Ishikawa (cell line): Measurements from ENCODE around the gene DOCK1.

ENCODE experiments used
- CEBPB ChIP-seq: IDR thresholded peaks from 2 replicates; pipeline ENCODE4 v1.6.1; 2012
- CREB1 ChIP-seq: IDR thresholded peaks from 2 replicates; pipeline ENCODE4 v1.6.1; 2012; ENCODE audit warnings: low read depth
- EGR1 ChIP-seq: IDR thresholded peaks from 2 replicates; pipeline ENCODE4 v1.6.1; 2012
- EP300 ChIP-seq: IDR thresholded peaks from 2 replicates; pipeline ENCODE4 v1.6.1; 2012; ENCODE audit warnings: borderline replicate concordance
- NFIC ChIP-seq: IDR thresholded peaks from 2 replicates; pipeline ENCODE4 v1.6.1; 2012
- RAD21 ChIP-seq: IDR thresholded peaks from 2 replicates; pipeline ENCODE4 v1.6.1; 2012; ENCODE audit warnings: low read depth
- TAF1 ChIP-seq: IDR thresholded peaks from 2 replicates; pipeline ENCODE4 v1.6.1; 2012; ENCODE audit warnings: low read depth, mild to moderate bottlenecking
- TCF12 ChIP-seq: IDR thresholded peaks from 2 replicates; pipeline ENCODE4 v1.6.1; 2012; ENCODE audit warnings: low read depth
- TEAD4 ChIP-seq: IDR thresholded peaks from 2 replicates; pipeline ENCODE4 v1.6.1; 2012
- YY1 ChIP-seq: IDR thresholded peaks from 2 replicates; pipeline ENCODE4 v1.6.1; 2012; ENCODE audit warnings: low read depth
- ZBTB7A ChIP-seq: IDR thresholded peaks from 2 replicates; pipeline ENCODE4 v1.6.1; 2012; ENCODE audit warnings: low read depth
- TF ChIP-seq, protein P1 (sequence below): IDR thresholded peaks from 2 replicates; pipeline ENCODE4 v1.6.1; 2012
- TF ChIP-seq, protein P2 (sequence below): IDR thresholded peaks from 2 replicates; pipeline ENCODE4 v1.6.1; 2012; ENCODE audit warnings: low read depth, mild to moderate bottlenecking
- TF ChIP-seq, protein P3 (sequence below): IDR thresholded peaks from 2 replicates; pipeline ENCODE4 v1.6.1; 2012

DNA sequence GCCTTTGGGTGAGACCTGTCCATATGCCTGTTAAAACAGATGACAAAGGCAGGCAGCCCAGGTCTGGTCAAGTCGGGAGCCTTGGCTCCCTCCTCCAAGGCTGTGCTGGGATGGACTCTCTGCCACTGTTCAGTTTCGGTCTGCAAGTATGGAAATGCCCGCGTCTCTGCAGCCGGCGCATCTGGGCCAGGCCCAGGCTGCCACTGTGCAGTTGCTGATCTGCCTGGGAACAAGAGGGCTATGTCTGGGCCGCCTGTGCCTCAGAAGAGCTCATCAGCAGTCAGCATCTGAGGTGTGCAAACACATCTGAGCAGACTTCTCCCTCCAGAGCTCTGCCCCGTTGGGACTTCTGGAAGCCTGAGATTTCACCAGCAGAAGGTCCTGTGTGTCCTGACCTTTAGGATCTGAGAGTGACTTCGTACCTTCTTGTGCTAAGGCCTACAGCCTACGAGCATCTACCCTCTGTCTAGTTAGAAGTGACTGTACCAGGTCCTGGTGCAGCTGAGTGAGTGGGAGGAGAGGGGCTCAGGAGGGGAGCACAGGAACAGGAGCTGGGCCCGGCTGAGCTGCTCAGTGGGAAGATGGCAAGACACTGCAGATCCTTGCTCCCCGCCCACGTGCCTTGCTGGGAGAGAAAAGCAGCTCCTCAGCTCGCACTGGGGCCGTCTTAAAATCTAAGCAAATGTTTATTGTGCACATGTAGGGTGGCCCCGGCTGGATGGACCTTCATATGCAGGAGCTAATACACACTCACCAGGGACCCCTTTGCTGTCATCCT lies 50.9 kb downstream of the DOCK1 start:
- TF ChIP-seq, protein P1, sequence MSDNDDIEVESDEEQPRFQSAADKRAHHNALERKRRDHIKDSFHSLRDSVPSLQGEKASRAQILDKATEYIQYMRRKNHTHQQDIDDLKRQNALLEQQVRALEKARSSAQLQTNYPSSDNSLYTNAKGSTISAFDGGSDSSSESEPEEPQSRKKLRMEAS, result no peak
- no peak for TF ChIP-seq TAF1
- TF ChIP-seq CREB1, result no peak
- TF ChIP-seq TCF12, result no peak
- TF ChIP-seq, protein P2, sequence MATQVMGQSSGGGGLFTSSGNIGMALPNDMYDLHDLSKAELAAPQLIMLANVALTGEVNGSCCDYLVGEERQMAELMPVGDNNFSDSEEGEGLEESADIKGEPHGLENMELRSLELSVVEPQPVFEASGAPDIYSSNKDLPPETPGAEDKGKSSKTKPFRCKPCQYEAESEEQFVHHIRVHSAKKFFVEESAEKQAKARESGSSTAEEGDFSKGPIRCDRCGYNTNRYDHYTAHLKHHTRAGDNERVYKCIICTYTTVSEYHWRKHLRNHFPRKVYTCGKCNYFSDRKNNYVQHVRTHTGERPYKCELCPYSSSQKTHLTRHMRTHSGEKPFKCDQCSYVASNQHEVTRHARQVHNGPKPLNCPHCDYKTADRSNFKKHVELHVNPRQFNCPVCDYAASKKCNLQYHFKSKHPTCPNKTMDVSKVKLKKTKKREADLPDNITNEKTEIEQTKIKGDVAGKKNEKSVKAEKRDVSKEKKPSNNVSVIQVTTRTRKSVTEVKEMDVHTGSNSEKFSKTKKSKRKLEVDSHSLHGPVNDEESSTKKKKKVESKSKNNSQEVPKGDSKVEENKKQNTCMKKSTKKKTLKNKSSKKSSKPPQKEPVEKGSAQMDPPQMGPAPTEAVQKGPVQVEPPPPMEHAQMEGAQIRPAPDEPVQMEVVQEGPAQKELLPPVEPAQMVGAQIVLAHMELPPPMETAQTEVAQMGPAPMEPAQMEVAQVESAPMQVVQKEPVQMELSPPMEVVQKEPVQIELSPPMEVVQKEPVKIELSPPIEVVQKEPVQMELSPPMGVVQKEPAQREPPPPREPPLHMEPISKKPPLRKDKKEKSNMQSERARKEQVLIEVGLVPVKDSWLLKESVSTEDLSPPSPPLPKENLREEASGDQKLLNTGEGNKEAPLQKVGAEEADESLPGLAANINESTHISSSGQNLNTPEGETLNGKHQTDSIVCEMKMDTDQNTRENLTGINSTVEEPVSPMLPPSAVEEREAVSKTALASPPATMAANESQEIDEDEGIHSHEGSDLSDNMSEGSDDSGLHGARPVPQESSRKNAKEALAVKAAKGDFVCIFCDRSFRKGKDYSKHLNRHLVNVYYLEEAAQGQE, result no peak
- TF ChIP-seq EP300, result no peak
- TF ChIP-seq CEBPB, result no peak
- TF ChIP-seq, protein P3, sequence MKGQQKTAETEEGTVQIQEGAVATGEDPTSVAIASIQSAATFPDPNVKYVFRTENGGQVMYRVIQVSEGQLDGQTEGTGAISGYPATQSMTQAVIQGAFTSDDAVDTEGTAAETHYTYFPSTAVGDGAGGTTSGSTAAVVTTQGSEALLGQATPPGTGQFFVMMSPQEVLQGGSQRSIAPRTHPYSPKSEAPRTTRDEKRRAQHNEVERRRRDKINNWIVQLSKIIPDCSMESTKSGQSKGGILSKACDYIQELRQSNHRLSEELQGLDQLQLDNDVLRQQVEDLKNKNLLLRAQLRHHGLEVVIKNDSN, result no peak
- TF ChIP-seq EGR1, result no peak
- no peak for TF ChIP-seq RAD21
- TF ChIP-seq YY1, result no peak
- TF ChIP-seq ZBTB7A, result no peak
- TF ChIP-seq NFIC, result no peak
- TF ChIP-seq TEAD4, result no peak
